ENCODE measurements around the gene CFAP57. TPM values are rescaled to one million over a fixed set of nuclear protein-coding genes. Genes with fewer than 3 reads are reported as not detected.
A peak's percentile ranks its signal among the peaks of the same experiment; 100 is the strongest.

The CFAP57 gene
- total and polyA plus RNA-seq, 2 experiments from 2014 or later, result 0.10 to 0.46 TPM

- Histone ChIP-seq H3K36me3 (replicated peaks; ENCODE audit: insufficient read depth, low read depth) (no peaks in the 10 kb centered on the region), H3K4me1 (ENCODE audit: insufficient read depth) (peaks cover 24% of the 10 kb centered on the region), H3K79me2 (no peaks in the 10 kb centered on the region), H2AFZ (no peak within 1 kb of the TSS), H3K9me3 (ENCODE audit: low read depth) (no peaks in the 10 kb centered on the region), H3K27me3 (no peaks in the 10 kb centered on the region), H3K9me2 (replicated peaks; ENCODE audit: insufficient read depth) (no peaks in the 10 kb centered on the region), H3K27ac (no peak within 1 kb of the TSS), H4K20me1 (ENCODE audit: insufficient read depth, poor library complexity, severe bottlenecking) (no peaks in the 10 kb centered on the region), H3K4me2 (no peak within 1 kb of the TSS), H3K4me3 (no peak within 1 kb of the TSS)
- no peak for TF ChIP-seq CTCF (IDR thresholded peaks at IDR 0.05; ENCODE audit: poor library complexity)
- no peak for TF ChIP-seq EZH2phosphoT487 (IDR thresholded peaks at IDR 0.05; ENCODE audit: low read depth, severe bottlenecking, unreplicated experiment)
- no peak for TF ChIP-seq EZH2 (IDR thresholded peaks at IDR 0.05; ENCODE audit: borderline replicate concordance)
- no peak for DNase-seq (ENCODE audit: low spot score)
- WGBS (ENCODE audit: low lambda C conversion rate, missing lambda C conversion rate), result 89% methylated on average over 10 of the region's 10 CpGs
Observed at GRCh38 chr1:43300378-43301094, 128.4 kb downstream of the CFAP57 start, which contains the start of gene TIE1. TIE1 (plus strand) TSS chr1:43300982; CDS start chr1:43301072, 90 bp downstream.

- no peaks in the 10 kb centered on the region for H3K9me3 ChIP-seq (ENCODE audit: low read depth)
Observed at GRCh38 chr1:43302201-43302600, 130.1 kb downstream of the CFAP57 start.

GRCh38 chr1:43302721-43303470 is 130.8 kb downstream of the CFAP57 start:
- H3K36me3 ChIP-seq (replicated peaks; ENCODE audit: insufficient read depth, low read depth), result no peaks in the 10 kb centered on the region
- H3K4me2 ChIP-seq, result no peak overlapping the region
- no peak overlapping the region for H2AFZ ChIP-seq
- 73% methylated on average over 7 of the region's 7 CpGs for WGBS (ENCODE audit: low lambda C conversion rate, missing lambda C conversion rate)
- no peaks in the 10 kb centered on the region for H3K9me2 ChIP-seq (replicated peaks; ENCODE audit: insufficient read depth)
- no peak overlapping the region for H3K4me3 ChIP-seq
- H3K9me3 ChIP-seq (ENCODE audit: low read depth), result no peaks in the 10 kb centered on the region
- H3K79me2 ChIP-seq, result no peaks in the 10 kb centered on the region
- peak overlapping the region; percentile 58 for H3K27ac ChIP-seq
- no peaks in the 10 kb centered on the region for H4K20me1 ChIP-seq (ENCODE audit: insufficient read depth, poor library complexity, severe bottlenecking)
- H3K4me1 ChIP-seq (ENCODE audit: insufficient read depth), result peaks cover 17% of the 10 kb centered on the region
- peak; percentile 60 for DNase-seq (ENCODE audit: low spot score)
- TF ChIP-seq EZH2phosphoT487 (IDR thresholded peaks at IDR 0.05; ENCODE audit: low read depth, severe bottlenecking, unreplicated experiment), result no peak
- no peak for TF ChIP-seq CTCF (IDR thresholded peaks at IDR 0.05; ENCODE audit: poor library complexity)
- TF ChIP-seq EZH2 (IDR thresholded peaks at IDR 0.05; ENCODE audit: borderline replicate concordance), result no peak
- no peaks in the 10 kb centered on the region for H3K27me3 ChIP-seq

More at GRCh38 chr1:43302201-43302600, 130.1 kb downstream of the CFAP57 start:
- Histone ChIP-seq H3K36me3 (replicated peaks; ENCODE audit: insufficient read depth, low read depth) (no peaks in the 10 kb centered on the region), H3K27ac (peak overlapping the region; percentile 23), H2AFZ (no peak overlapping the region), H3K4me3 (no peak overlapping the region), H3K79me2 (no peaks in the 10 kb centered on the region), H4K20me1 (ENCODE audit: insufficient read depth, poor library complexity, severe bottlenecking) (no peaks in the 10 kb centered on the region), H3K27me3 (no peaks in the 10 kb centered on the region), H3K9me2 (replicated peaks; ENCODE audit: insufficient read depth) (no peaks in the 10 kb centered on the region), H3K4me1 (ENCODE audit: insufficient read depth) (peaks cover 17% of the 10 kb centered on the region), H3K4me2 (no peak overlapping the region)
- 100% methylated on average over 1 of the region's 1 CpG for WGBS (ENCODE audit: low lambda C conversion rate, missing lambda C conversion rate)
- no peak for DNase-seq (ENCODE audit: low spot score)
- TF ChIP-seq CTCF (IDR thresholded peaks at IDR 0.05; ENCODE audit: poor library complexity) (no peak), EZH2phosphoT487 (IDR thresholded peaks at IDR 0.05; ENCODE audit: low read depth, severe bottlenecking, unreplicated experiment) (no peak), EZH2 (IDR thresholded peaks at IDR 0.05; ENCODE audit: borderline replicate concordance) (no peak)
